ENCODE results near the gene CPOX. TPM values are rescaled to one million over a fixed set of nuclear protein-coding genes. Genes with fewer than 3 reads are reported as not detected.
A peak's percentile ranks its signal among the peaks of the same experiment; 100 is the strongest.

The CPOX gene
- total and polyA plus RNA-seq, 4 experiments from 2014 or later = 3.3 to 41.3 (median 24.6) TPM

DNA sequence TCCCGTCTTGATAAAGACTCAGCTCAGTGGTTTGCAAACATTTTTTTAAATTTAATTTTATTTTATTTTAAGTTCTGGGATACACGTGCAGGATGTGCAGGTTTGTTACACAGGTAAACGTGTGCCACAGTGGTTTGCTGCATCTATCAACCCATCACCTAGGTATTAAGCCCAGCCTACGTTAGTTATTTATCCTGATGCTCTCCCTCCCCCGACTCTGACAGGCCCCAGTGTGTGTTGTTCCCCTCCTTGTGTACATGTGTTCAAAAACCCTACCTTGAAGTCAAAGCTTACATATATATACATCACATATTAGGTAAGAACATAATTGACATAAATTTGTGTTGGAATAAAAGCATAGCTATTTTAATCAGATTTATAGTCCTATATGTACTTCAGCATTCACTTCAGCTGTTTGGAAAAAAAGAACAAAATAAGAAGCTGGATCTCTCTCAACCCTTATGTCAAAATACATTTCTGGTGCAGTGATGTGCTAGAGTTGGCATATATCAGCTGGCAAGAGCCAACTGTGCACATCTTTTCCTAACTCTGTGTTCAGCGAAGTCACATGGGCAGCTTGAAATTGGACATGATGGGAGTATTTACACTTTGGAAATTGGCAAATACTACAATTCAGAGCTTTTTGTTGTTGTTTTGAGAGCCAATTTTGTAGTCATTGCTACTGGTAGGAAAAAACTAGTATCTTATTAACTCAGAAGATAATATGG, 35.1 kb downstream of the CPOX start:
- Histone ChIP-seq H3K4me3 (ENCODE audit: low read length in 2 of 2) (no peak overlapping the region), H3K27me3 (ENCODE audit: insufficient read depth, low read length) (no peaks in the 10 kb centered on the region), H3K36me3 (ENCODE audit: insufficient read depth, low read length) (no peaks in the 10 kb centered on the region), H3K9me3 (ENCODE audit: control insufficient read depth in 1 of 2, low read length in 2 of 2) (no peaks in the 10 kb centered on the region), H3K27ac (ENCODE audit: low read depth, low read length) (peak overlapping the region; percentile 73), H3K4me1 (ENCODE audit: insufficient read depth, low read length) (peaks cover 85% of the 10 kb centered on the region)
- intact Hi-C loops (cut with micrococcal nuclease) = no loop called here
- H3K4me1 Mint-ChIP-seq = peaks cover 53 to 84% (median 73%) of the 10 kb centered on the region in 4 donors
- H3K9me3 Mint-ChIP-seq = no peaks in the 10 kb centered on the region
- no peaks in the 10 kb centered on the region for H3K36me3 Mint-ChIP-seq
- H3K27ac Mint-ChIP-seq = peak overlapping the region; percentile 49 to 98 (median 94)
- POLR2A ChIA-PET (ENCODE audit: partially characterized antibody) = interaction anchor here (1.5 to 20.3 kb wide), 8 partner anchors 7 to 45 kb away, joined by 7 to 680 read pairs (median 48); partner anchors contain the start of genes CLDND1, CPOX and GPR15
- H3K27me3 Mint-ChIP-seq = no peaks in the 10 kb centered on the region
- peak overlapping the region in 6 of 8 donors; percentile 14 to 66 (median 54) for H3K4me3 Mint-ChIP-seq
- CTCF ChIA-PET (ENCODE audit: partially characterized antibody) = interaction anchor here (1.2 to 5.2 kb wide), 5 partner anchors 12 to 36 kb away, joined by 3 to 42 read pairs (median 8); partner anchors contain the start of gene CLDND1
- no peak for DNase-seq

DNA sequence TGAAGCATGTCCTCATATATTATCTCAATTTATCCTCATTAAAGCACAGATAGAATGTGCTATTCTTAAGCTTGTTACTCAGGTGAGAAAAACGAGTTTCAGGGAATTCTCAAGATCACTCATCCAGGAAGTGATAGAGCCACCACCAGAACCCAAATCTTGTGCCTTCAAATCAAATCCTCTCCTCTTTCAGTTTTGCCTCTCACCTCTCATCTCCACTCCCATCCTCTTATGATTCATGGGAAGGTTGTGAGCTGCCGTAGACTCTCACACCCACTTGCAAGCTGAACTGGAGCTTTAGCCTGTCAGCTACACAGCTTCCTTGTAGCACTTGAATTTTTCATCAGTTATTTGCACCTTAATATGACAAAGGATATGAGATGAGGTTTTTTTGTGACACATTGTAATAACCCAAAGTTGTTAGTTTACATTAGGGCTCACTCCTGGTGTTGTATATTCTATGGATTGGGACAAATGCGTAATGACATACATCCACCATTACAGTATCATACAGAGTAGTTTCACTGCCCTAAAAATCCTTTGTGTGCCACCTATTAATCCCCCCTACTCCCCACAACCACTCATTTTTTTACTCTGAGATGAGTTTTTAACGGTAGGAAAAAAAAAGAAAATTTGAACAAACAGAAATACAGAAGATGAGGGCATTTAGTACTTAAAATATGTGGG, 35.9 kb downstream of the CPOX start:
- no peaks in the 10 kb centered on the region for H3K9me3 ChIP-seq (ENCODE audit: control insufficient read depth in 1 of 2, low read length in 2 of 2)
- intact Hi-C loops (cut with micrococcal nuclease) = loop anchor here (2.0 kb wide), 1 partner anchor 35 kb away; the partner anchor contains the start of gene CPOX
- Mint-ChIP-seq H3K27ac (peak overlapping the region; percentile 94 to 99 (median 97)), H3K9me3 (no peaks in the 10 kb centered on the region), H3K4me3 (peak overlapping the region; percentile 57 to 89 (median 84)), H3K36me3 (no peaks in the 10 kb centered on the region), H3K27me3 (no peaks in the 10 kb centered on the region), H3K4me1 (peaks cover 53 to 86% (median 74%) of the 10 kb centered on the region in 4 donors)
- H3K4me1 ChIP-seq (ENCODE audit: insufficient read depth, low read length) = peaks cover 85% of the 10 kb centered on the region
- ChIA-PET CTCF (ENCODE audit: partially characterized antibody) (interaction anchor here (1.1 to 5.2 kb wide), 8 partner anchors 8 to 37 kb away, joined by 3 to 42 read pairs (median 8); partner anchors contain the start of gene CLDND1), POLR2A (ENCODE audit: partially characterized antibody) (interaction anchor here (1.2 to 20.3 kb wide), 7 partner anchors 8 to 44 kb away, joined by 3 to 680 read pairs (median 72); partner anchors contain the start of genes CLDND1, CPOX and GPR15)
- H3K27me3 ChIP-seq (ENCODE audit: insufficient read depth, low read length) = no peaks in the 10 kb centered on the region
- peak overlapping the region in 1 of 2 donors; percentile 2 for H3K4me3 ChIP-seq (ENCODE audit: low read length in 2 of 2)
- no peaks in the 10 kb centered on the region for H3K36me3 ChIP-seq (ENCODE audit: insufficient read depth, low read length)
- peak overlapping the region; percentile 73 for H3K27ac ChIP-seq (ENCODE audit: low read depth, low read length)
- peak in 1 of 5 donors; percentile 68 for DNase-seq

DNA sequence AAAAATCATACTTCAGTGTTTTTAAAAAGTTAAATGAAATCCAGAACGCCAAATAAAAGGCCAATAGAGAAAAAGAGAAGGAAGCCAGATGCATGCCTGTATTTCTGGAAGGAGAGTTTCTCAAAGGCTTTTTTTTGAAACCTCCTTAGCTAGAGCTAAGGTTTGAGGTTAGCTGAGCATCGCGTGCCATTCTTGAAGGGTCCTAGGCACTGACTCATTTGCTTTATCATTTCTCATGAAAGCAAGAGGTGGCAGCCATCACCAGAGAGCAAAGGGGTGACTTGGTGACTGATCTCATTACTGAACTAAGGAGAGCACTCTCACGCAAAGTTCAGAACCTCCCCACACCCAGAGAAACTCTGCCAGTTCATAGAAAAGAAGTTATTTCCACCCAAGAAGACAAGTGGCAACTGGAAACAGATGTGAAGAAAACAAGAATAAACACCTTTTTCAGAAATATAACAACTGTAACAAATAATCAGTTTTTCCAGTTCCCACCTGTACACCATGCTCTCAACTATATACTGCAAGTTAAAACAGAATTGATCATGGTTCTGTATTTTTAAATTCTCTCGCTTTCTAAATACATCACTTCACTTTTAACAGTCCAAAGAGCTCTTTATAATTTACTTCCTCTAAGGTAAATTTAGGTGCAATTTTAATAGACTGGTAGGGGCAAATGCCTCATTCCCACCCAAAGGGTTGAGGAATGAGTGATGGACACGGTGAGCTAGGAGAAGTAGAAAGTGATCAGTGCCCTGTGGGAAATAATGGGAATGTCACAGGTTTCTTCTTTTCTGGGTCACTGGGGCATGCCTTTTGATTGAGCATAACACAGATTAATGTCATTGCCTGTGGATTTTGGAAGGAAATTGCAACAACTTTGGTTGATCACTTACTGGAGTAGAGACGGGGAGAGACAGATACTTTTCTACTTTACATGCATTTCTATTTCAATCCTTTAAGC, 37.0 kb downstream of the CPOX start:
- Mint-ChIP-seq H3K4me3 (peak overlapping the region; percentile 72 to 89 (median 80)), H3K27ac (peak overlapping the region; percentile 94 to 99 (median 97)), H3K36me3 (no peaks in the 10 kb centered on the region), H3K9me3 (no peaks in the 10 kb centered on the region), H3K27me3 (no peaks in the 10 kb centered on the region), H3K4me1 (peaks cover 56 to 89% (median 76%) of the 10 kb centered on the region in 4 donors)
- intact Hi-C loops (cut with micrococcal nuclease) = loop anchor here (1.0 to 2.0 kb wide), 5 partner anchors 8 to 36 kb away; partner anchors contain the start of genes CLDND1 and CPOX
- POLR2A ChIA-PET (ENCODE audit: partially characterized antibody) = interaction anchor here (1.2 to 20.3 kb wide), 9 partner anchors 9 to 43 kb away, joined by 3 to 680 read pairs (median 24); partner anchors contain the start of genes CLDND1, CPOX and GPR15
- CTCF ChIA-PET (ENCODE audit: partially characterized antibody) = interaction anchor here (0.6 to 5.2 kb wide), 9 partner anchors 9 to 41 kb away, joined by 3 to 42 read pairs (median 7); partner anchors contain the start of gene CLDND1
- peak; percentile 43 to 90 (median 54) for DNase-seq
- no peaks in the 10 kb centered on the region for H3K9me3 ChIP-seq (ENCODE audit: control insufficient read depth in 1 of 2, low read length in 2 of 2)
- H3K27me3 ChIP-seq (ENCODE audit: insufficient read depth, low read length) = no peaks in the 10 kb centered on the region
- H3K27ac ChIP-seq (ENCODE audit: low read depth, low read length) = peak overlapping the region; percentile 73
- peak overlapping the region in 1 of 2 donors; percentile 0 for H3K4me3 ChIP-seq (ENCODE audit: low read length in 2 of 2)
- H3K36me3 ChIP-seq (ENCODE audit: insufficient read depth, low read length) = no peaks in the 10 kb centered on the region
- H3K4me1 ChIP-seq (ENCODE audit: insufficient read depth, low read length) = peaks cover 86% of the 10 kb centered on the region

DNA sequence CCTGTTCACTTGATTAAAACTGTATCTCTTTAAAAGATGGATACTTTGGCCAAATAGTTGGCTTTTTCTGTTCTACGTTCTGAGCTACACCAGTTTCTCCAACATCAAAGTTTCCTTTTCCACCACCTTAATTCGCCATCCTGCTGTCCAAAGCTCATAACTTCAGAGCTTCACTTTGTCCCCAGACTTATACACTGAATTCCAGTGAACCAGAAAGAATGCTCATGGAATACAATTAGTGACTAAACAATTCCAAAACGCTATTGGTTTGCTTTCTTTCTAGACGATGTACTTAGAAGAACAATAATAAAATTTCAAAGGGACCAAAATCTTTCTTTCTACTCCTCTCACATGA, 38.4 kb downstream of the CPOX start:
- H3K4me3 Mint-ChIP-seq = peak overlapping the region in 6 of 8 donors; percentile 72 to 89 (median 80)

DNA sequence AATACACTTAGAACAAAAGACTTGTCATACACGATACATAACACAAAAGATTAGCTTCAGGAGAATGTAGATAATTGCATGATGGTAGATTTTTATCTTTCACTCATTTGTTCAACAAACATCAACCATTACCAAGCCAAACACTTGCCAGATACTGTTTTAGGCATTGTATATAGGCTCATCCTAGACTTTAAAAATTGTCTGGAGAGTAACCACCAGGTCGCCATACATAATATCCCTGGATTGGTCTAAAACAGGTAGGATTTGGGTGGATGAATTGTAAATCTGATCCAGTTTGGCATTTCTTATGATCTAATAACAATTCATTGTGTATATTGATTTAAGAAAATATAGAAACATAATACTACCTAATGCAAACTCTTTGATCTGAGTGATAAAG, 38.8 kb downstream of the CPOX start:
- Mint-ChIP-seq H3K36me3 (peaks cover 0 to 4% of the 10 kb centered on the region in 2 donors), H3K4me3 (peak overlapping the region in 4 of 8 donors; percentile 59 to 89 (median 76)), H3K9me3 (peaks cover 0 to 2% (median 0%) of the 10 kb centered on the region in 8 donors), H3K27ac (peak overlapping the region; percentile 84 to 99 (median 96)), H3K27me3 (no peaks in the 10 kb centered on the region), H3K4me1 (peaks cover 56 to 94% (median 74%) of the 10 kb centered on the region in 4 donors)
- Histone ChIP-seq H3K27ac (ENCODE audit: low read depth, low read length) (peak overlapping the region; percentile 38), H3K4me3 (ENCODE audit: low read length in 2 of 2) (peak overlapping the region in 1 of 2 donors; percentile 11), H3K27me3 (ENCODE audit: insufficient read depth, low read length) (no peaks in the 10 kb centered on the region), H3K9me3 (ENCODE audit: control insufficient read depth in 1 of 2, low read length in 2 of 2) (no peaks in the 10 kb centered on the region), H3K36me3 (ENCODE audit: insufficient read depth, low read length) (no peaks in the 10 kb centered on the region), H3K4me1 (ENCODE audit: insufficient read depth, low read length) (peaks cover 97% of the 10 kb centered on the region)
- ChIA-PET POLR2A (ENCODE audit: partially characterized antibody) (interaction anchor here (1.1 to 20.3 kb wide), 9 partner anchors 8 to 733 kb away, joined by 3 to 680 read pairs (median 24); partner anchors contain the start of genes CLDND1, CPOX, CRYBG3 and GPR15), CTCF (ENCODE audit: partially characterized antibody) (interaction anchor here (0.7 to 5.2 kb wide), 4 partner anchors 11 to 32 kb away, joined by 3 to 42 read pairs (median 29); partner anchors contain the start of gene CLDND1)
- intact Hi-C loops (cut with micrococcal nuclease) = no loop called here
- no peak for DNase-seq

More for the DNA sequence above, 38.4 kb downstream of the CPOX start:
- Mint-ChIP-seq H3K4me1 (peaks cover 56 to 90% (median 74%) of the 10 kb centered on the region in 4 donors), H3K9me3 (peaks cover 0 to 2% (median 0%) of the 10 kb centered on the region in 8 donors), H3K36me3 (peaks cover 0 to 4% of the 10 kb centered on the region in 2 donors), H3K27me3 (no peaks in the 10 kb centered on the region), H3K27ac (peak overlapping the region; percentile 94 to 99 (median 97))
- intact Hi-C loops (cut with micrococcal nuclease) = no loop called here
- peak overlapping the region in 1 of 2 donors; percentile 11 for H3K4me3 ChIP-seq (ENCODE audit: low read length in 2 of 2)
- H3K9me3 ChIP-seq (ENCODE audit: control insufficient read depth in 1 of 2, low read length in 2 of 2) = no peaks in the 10 kb centered on the region
- peak overlapping the region; percentile 73 for H3K27ac ChIP-seq (ENCODE audit: low read depth, low read length)
- DNase-seq = no peak
- no peaks in the 10 kb centered on the region for H3K36me3 ChIP-seq (ENCODE audit: insufficient read depth, low read length)
- CTCF ChIA-PET (ENCODE audit: partially characterized antibody) = interaction anchor here (0.7 to 5.2 kb wide), 4 partner anchors 10 to 33 kb away, joined by 3 to 42 read pairs (median 29); partner anchors contain the start of gene CLDND1
- POLR2A ChIA-PET (ENCODE audit: partially characterized antibody) = interaction anchor here (1.1 to 20.3 kb wide), 8 partner anchors 8 to 733 kb away, joined by 3 to 680 read pairs (median 48); partner anchors contain the start of genes CLDND1, CPOX, CRYBG3 and GPR15
- no peaks in the 10 kb centered on the region for H3K27me3 ChIP-seq (ENCODE audit: insufficient read depth, low read length)
- H3K4me1 ChIP-seq (ENCODE audit: insufficient read depth, low read length) = peaks cover 93% of the 10 kb centered on the region

DNA sequence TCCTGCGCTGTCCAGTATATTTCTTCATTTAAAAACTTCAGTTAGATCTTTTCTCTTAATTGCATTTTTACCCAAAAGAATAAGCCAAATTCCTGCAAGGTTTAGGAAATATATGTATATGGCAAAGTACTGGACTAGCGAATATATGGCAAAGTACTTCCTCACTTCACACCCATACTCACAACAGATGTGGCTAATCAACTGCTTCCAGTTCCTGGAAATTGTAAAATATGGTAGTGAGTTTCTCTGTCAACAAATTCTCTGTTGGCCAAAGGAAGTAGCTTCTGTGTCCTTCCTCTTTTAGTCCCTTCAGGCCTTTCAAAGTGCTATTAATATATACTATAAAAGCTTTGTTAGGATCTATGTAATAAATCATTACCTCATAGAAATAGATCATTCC, 39.7 kb downstream of the CPOX start:
- ChIA-PET POLR2A (ENCODE audit: partially characterized antibody) (interaction anchor here (1.0 to 20.3 kb wide), 7 partner anchors 12 to 732 kb away, joined by 3 to 680 read pairs (median 72); partner anchors contain the start of genes CLDND1, CPOX, CRYBG3 and GPR15), CTCF (ENCODE audit: partially characterized antibody) (interaction anchor here (1.5 to 5.2 kb wide), 3 partner anchors 11 to 31 kb away, joined by 7 to 30 read pairs (median 12); partner anchors contain the start of gene CLDND1)
- peak overlapping the region in 6 of 8 donors; percentile 7 to 77 (median 54) for H3K4me3 Mint-ChIP-seq

More for the DNA sequence above, 39.7 kb downstream of the CPOX start:
- Mint-ChIP-seq H3K4me1 (peaks cover 53 to 91% (median 69%) of the 10 kb centered on the region in 4 donors), H3K27ac (peak overlapping the region; percentile 10 to 97 (median 84)), H3K9me3 (peaks cover 0 to 2% (median 0%) of the 10 kb centered on the region in 8 donors), H3K36me3 (peaks cover 0 to 4% of the 10 kb centered on the region in 2 donors), H3K27me3 (no peaks in the 10 kb centered on the region)
- peaks cover 93% of the 10 kb centered on the region for H3K4me1 ChIP-seq (ENCODE audit: insufficient read depth, low read length)
- H3K27ac ChIP-seq (ENCODE audit: low read depth, low read length) = peak overlapping the region; percentile 38
- H3K27me3 ChIP-seq (ENCODE audit: insufficient read depth, low read length) = no peaks in the 10 kb centered on the region
- DNase-seq = no peak
- intact Hi-C loops (cut with micrococcal nuclease) = no loop called here
- H3K36me3 ChIP-seq (ENCODE audit: insufficient read depth, low read length) = no peaks in the 10 kb centered on the region
- no peaks in the 10 kb centered on the region for H3K9me3 ChIP-seq (ENCODE audit: control insufficient read depth in 1 of 2, low read length in 2 of 2)
- no peak overlapping the region for H3K4me3 ChIP-seq (ENCODE audit: low read length in 2 of 2)
